H1 (cell line): ENCODE results near the gene DCLK1. TPM values are rescaled to one million over a fixed set of nuclear protein-coding genes. Genes with fewer than 3 reads are reported as not detected.

ENCODE experiments used
- CTCF ChIA-PET: fragments of 300-600 bp; sonication (Branson Sonifier 250); formaldehyde crosslinking; loops from one replicate; lab custom pipeline; 2021; ENCODE audit not compliant: partially characterized antibody; lab: Charles Lee
- POLR2A ChIA-PET: fragments of 300-600 bp; sonication (Branson Sonifier 250); formaldehyde crosslinking; loops from one replicate; lab custom pipeline; 2021; ENCODE audit warnings: inconsistent platforms; ENCODE audit not compliant: partially characterized antibody; lab: Charles Lee
- DNase-seq, 2 experiments: peaks; one replicate each; pipeline versions ENCODE4 v3.0.0 to v3.0.0-alpha.2; 2010 to 2022; ENCODE audit warnings: low spot score in 2 of 2, low read depth in 1 of 2, mixed read lengths in 1 of 2
- FAIRE-seq: peaks from 2 replicates; lab custom pipeline; 2011; peaks lifted over from hg19 to GRCh38; lab: Jason Lieb, UNC
- H2AFZ ChIP-seq: 2 replicates; pipeline ENCODE4 v1.8.1; 2012; ENCODE audit warnings: low read length, inconsistent platforms
- H2AK5ac ChIP-seq: 2 replicates; pipeline ENCODE4 v1.6.1; 2013; ENCODE audit warnings: low read depth, low read length
- H2BK120ac ChIP-seq: replicated peaks from 2 replicates; pipeline ENCODE3; 2013; ENCODE audit warnings: low read depth, low read length, inconsistent platforms
- H2BK12ac ChIP-seq: 2 replicates; pipeline ENCODE4 v1.6.1; 2013; ENCODE audit warnings: low read depth, low read length
- H2BK15ac ChIP-seq: 2 replicates; pipeline ENCODE4 v1.6.1; 2013; ENCODE audit warnings: low read length
- H2BK20ac ChIP-seq: 2 replicates; pipeline ENCODE4 v1.6.1; 2013; ENCODE audit warnings: low read length
- H2BK5ac ChIP-seq: 2 replicates; pipeline ENCODE4 v1.6.1; 2013; ENCODE audit warnings: low read depth, low read length
- H3K14ac ChIP-seq: 2 replicates; pipeline ENCODE4 v1.6.1; 2013; ENCODE audit warnings: inconsistent platforms; ENCODE audit not compliant: insufficient read length
- H3K18ac ChIP-seq: 2 replicates; pipeline ENCODE4 v1.6.1; 2013; ENCODE audit warnings: low read length; ENCODE audit errors: extremely low read depth
- H3K23ac ChIP-seq: 2 replicates; pipeline ENCODE4 v1.6.1; 2013; ENCODE audit warnings: inconsistent platforms; ENCODE audit not compliant: insufficient read length
- H3K23me2 ChIP-seq: 2 replicates; pipeline ENCODE4 v1.6.1; 2013; ENCODE audit warnings: low read depth, low read length
- H3K27ac ChIP-seq: 2 replicates; pipeline ENCODE4 v1.6.1; 2011; ENCODE audit warnings: low read depth, low read length, inconsistent platforms
- H3K27me3 ChIP-seq, 4 experiments: replicated peaks in 1 of 4; 1 replicate in 1 of 4; 2 replicates in 3 of 4; pipeline versions ENCODE4 v1.6.1 to v1.8.1; 2011 to 2013; ENCODE audit warnings: low read length in 3 of 4, mild to moderate bottlenecking in 3 of 4, inconsistent platforms in 2 of 4, mixed read lengths in 2 of 4, moderate library complexity in 1 of 4; ENCODE audit not compliant: control insufficient read depth in 3 of 4, insufficient read depth in 3 of 4; ENCODE audit errors: extremely low read depth in 1 of 4
- H3K36me3 ChIP-seq, 4 experiments: 2 replicates each; pipeline versions ENCODE4 v1.6.1 to v1.8.1; 2011 to 2013; ENCODE audit warnings: mild to moderate bottlenecking in 4 of 4, low read length in 3 of 4, moderate library complexity in 2 of 4, control low read depth in 1 of 4, inconsistent platforms in 1 of 4; ENCODE audit not compliant: insufficient read depth in 4 of 4, control insufficient read depth in 2 of 4
- H3K4ac ChIP-seq: replicated peaks from 2 replicates; pipeline ENCODE3; 2013; ENCODE audit warnings: low read length, low read depth, mixed read lengths, inconsistent platforms; ENCODE audit not compliant: insufficient read length
- H3K4me1 ChIP-seq, 4 experiments: replicated peaks in 1 of 4; 1 replicate in 1 of 4; 2 replicates in 3 of 4; pipeline versions ENCODE4 v1.6.1 to v1.8.1; 2011 to 2013; ENCODE audit warnings: low read length in 3 of 4, inconsistent platforms in 2 of 4, mixed read lengths in 1 of 4; ENCODE audit not compliant: insufficient read depth in 4 of 4, control insufficient read depth in 3 of 4
- H3K4me2 ChIP-seq, 2 experiments: 2 replicates each; pipeline versions ENCODE4 v1.6.1 to v1.8.1; 2011 to 2013; ENCODE audit warnings: low read depth in 2 of 2, low read length in 2 of 2, control low read depth in 1 of 2, inconsistent platforms in 1 of 2, mild to moderate bottlenecking in 1 of 2; ENCODE audit not compliant: insufficient read depth in 1 of 2
- H3K4me3 ChIP-seq, 4 experiments: fragments of 200-600, 300-600 bp in 1 of 4; sonication (generic), shearing (Covaris generic), sonication (Bioruptor Twin) in 1 of 4; 2 replicates each; pipeline versions ENCODE4 v1.5.1 to v1.8.1; 2011 to 2016; ENCODE audit warnings: low read length in 4 of 4, low read depth in 3 of 4, control low read depth in 2 of 4, inconsistent platforms in 2 of 4, mild to moderate bottlenecking in 2 of 4, mixed read lengths in 1 of 4, moderate library complexity in 1 of 4; ENCODE audit not compliant: insufficient read depth in 2 of 4; ENCODE audit errors: extremely low read depth in 1 of 4
- H3K56ac ChIP-seq: replicated peaks from 2 replicates; pipeline ENCODE3; 2013; ENCODE audit warnings: low read depth, mild to moderate bottlenecking, mixed read lengths, low read length, inconsistent platforms; ENCODE audit not compliant: insufficient read length
- H3K79me1 ChIP-seq: 2 replicates; pipeline ENCODE4 v1.6.1; 2013; ENCODE audit warnings: low read depth, low read length, control low read depth
- H3K79me2 ChIP-seq, 2 experiments: 2 replicates each; pipeline versions ENCODE4 v1.6.1 to v1.8.1; 2012 to 2013; ENCODE audit warnings: low read length in 2 of 2, mild to moderate bottlenecking in 2 of 2, inconsistent platforms in 1 of 2; ENCODE audit not compliant: insufficient read depth in 2 of 2, control insufficient read depth in 1 of 2
- H3K9ac ChIP-seq, 4 experiments: replicated peaks in 1 of 4; 1 replicate in 1 of 4; 2 replicates in 3 of 4; pipeline versions ENCODE4 v1.6.1 to v1.8.1; 2011 to 2013; ENCODE audit warnings: low read depth in 3 of 4, low read length in 3 of 4, control low read depth in 2 of 4, mild to moderate bottlenecking in 2 of 4, moderate library complexity in 2 of 4, inconsistent platforms in 1 of 4; ENCODE audit errors: extremely low read depth in 1 of 4
- H3K9me3 ChIP-seq, 2 experiments: 2 replicates each; pipeline versions ENCODE4 v1.6.1 to v1.8.1; 2012 to 2013; ENCODE audit warnings: mild to moderate bottlenecking in 2 of 2, moderate library complexity in 2 of 2, control low read depth in 1 of 2, inconsistent platforms in 1 of 2, low read depth in 1 of 2, low read length in 1 of 2, mixed read lengths in 1 of 2; ENCODE audit not compliant: insufficient read depth in 2 of 2
- H4K20me1 ChIP-seq, 2 experiments: replicated peaks in 1 of 2; 2 replicates each; pipeline versions ENCODE3 to v1.8.1; 2011 to 2013; ENCODE audit warnings: inconsistent platforms in 2 of 2, low read length in 2 of 2, mild to moderate bottlenecking in 1 of 2; ENCODE audit not compliant: insufficient read depth in 2 of 2, control insufficient read depth in 1 of 2
- H4K5ac ChIP-seq: 2 replicates; pipeline ENCODE4 v1.6.1; 2013; ENCODE audit warnings: low read length, low read depth, mixed read lengths, inconsistent platforms; ENCODE audit not compliant: insufficient read length
- H4K8ac ChIP-seq: 2 replicates; pipeline ENCODE4 v1.8.0; 2013; ENCODE audit warnings: mild to moderate bottlenecking, moderate library complexity, low read length, inconsistent platforms; ENCODE audit not compliant: insufficient read depth; ENCODE audit errors: extremely low read depth
- H4K91ac ChIP-seq: replicated peaks from 2 replicates; pipeline ENCODE3; 2013; ENCODE audit warnings: low read length, mixed read lengths, inconsistent platforms; ENCODE audit not compliant: insufficient read length
- CBX8 ChIP-seq: fragments of 300-800, 300-1000 bp; sonication (generic); IDR thresholded peaks from 2 replicates; pipeline ENCODE4 v1.7.1; 2016; ENCODE audit warnings: low read depth, low read length, borderline replicate concordance
- FOSL1 ChIP-seq: IDR thresholded peaks from 2 replicates; pipeline ENCODE4 v1.6.1; 2011; ENCODE audit warnings: mild to moderate bottlenecking, low read depth, low read length, moderate library complexity; ENCODE audit not compliant: insufficient read depth
- PHF8 ChIP-seq: fragments of 200-600 bp; sonication (generic); conservative IDR thresholded peaks from 2 replicates; pipeline ENCODE4 v1.7.1; 2012; ENCODE audit warnings: low read depth, mild to moderate bottlenecking, inconsistent platforms, low read length, moderate library complexity
- TAF1 ChIP-seq: IDR thresholded peaks from 2 replicates; pipeline ENCODE4 v1.6.1; 2011; ENCODE audit warnings: mild to moderate bottlenecking, low read depth, low read length
- TCF12 ChIP-seq: IDR thresholded peaks from 2 replicates; pipeline ENCODE4 v1.6.1; 2011; ENCODE audit warnings: low read depth, mild to moderate bottlenecking, low read length
- WGBS, 2 experiments: shearing (Covaris generic) in 1 of 2; methylation state at CpG; one replicate each; pipeline versions ENCODE4 v1.1.6 to v1.1.7; 2013 to 2015; ENCODE audit warnings: low lambda C conversion rate in 2 of 2, mixed read lengths in 2 of 2, inconsistent platforms in 1 of 2, low coverage in 1 of 2, missing lambda C conversion rate in 1 of 2; ENCODE audit not compliant: insufficient replicate concordance in 2 of 2, insufficient coverage in 1 of 2, insufficient read length in 1 of 2; ENCODE audit errors: extremely low coverage in 1 of 2, missing lambda C conversion rate in 1 of 2; 5-methylcytosine and 5-hydroxymethylcytosine counted together
- polyA plus RNA-seq, 7 experiments: library from polyadenylated mRNA; depleted of rRNA in 3 of 7; stranded (reverse) in 5 of 7; unstranded in 2 of 7; fragments of >200 nt in 5 of 7; fragments of 200-250 nt in 2 of 7; gene quantifications; 1 replicate in 5 of 7; 2 replicates in 1 of 7; 4 replicates in 1 of 7; pipeline versions ENCODE4 v1.2.1 to v1.2.3, GENCODE V29; 2011 to 2013; ENCODE audit warnings: missing spikeins in 2 of 7, mixed read lengths in 2 of 7
- total RNA-seq: library from RNA; stranded (reverse); fragmentation: NEBNext Ultra II Directional; extraction: Animal tissue kit (Norgen Biotek cat#: 25700); gene quantifications from 2 replicates; pipeline ENCODE4 v1.2.1, GENCODE V29; 2021
- TF ChIP-seq, protein P1 (sequence below): IDR thresholded peaks from 2 replicates; pipeline ENCODE4 v1.6.1; 2012; ENCODE audit warnings: low read length, inconsistent platforms

Gene DCLK1
- total and polyA plus RNA-seq, 2 of the 8 experiments (the other 6 are each of a cell fraction or from before 2014, with no cell fraction given): 22.8 to 41.0 TPM

DNA sequence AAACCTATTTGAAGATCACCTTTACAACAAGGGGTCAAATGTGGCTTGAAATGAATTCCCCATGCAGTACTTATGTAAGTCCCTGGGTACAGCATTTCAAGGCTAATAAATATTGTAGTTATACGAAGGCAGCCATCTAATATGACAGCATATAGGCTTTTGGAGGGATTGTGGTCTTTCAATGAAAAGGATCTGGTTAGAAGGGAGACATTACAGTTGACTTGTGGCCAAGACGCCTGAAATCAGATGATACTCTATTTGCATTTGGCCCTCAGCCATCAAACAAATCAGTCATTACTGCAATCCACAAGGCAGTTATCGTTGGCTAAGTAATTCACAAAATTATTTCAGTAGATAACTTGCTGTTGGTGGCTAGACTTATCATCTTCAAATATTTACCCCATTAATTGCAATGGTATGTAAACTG lies 242.7 kb downstream of the DCLK1 start:
- no peak overlapping the region for H3K23ac ChIP-seq
- H3K4me2 ChIP-seq: no peak overlapping the region
- H3K4ac ChIP-seq: no peak overlapping the region
- no peak overlapping the region for H2AFZ ChIP-seq
- H3K4me1 ChIP-seq: peaks cover 0 to 5% (median 3%) of the 10 kb centered on the region in 4 experiments; a peak in 3 of 7 replicates
- H3K27me3 ChIP-seq: no peaks in the 10 kb centered on the region
- no peaks in the 10 kb centered on the region for H3K79me1 ChIP-seq
- no peaks in the 10 kb centered on the region for H3K36me3 ChIP-seq
- no peak overlapping the region for H2BK20ac ChIP-seq
- no peak overlapping the region for H3K9ac ChIP-seq
- DNase-seq: no peak
- no peaks in the 10 kb centered on the region for H4K20me1 ChIP-seq
- no peak overlapping the region for H2BK12ac ChIP-seq
- no peaks in the 10 kb centered on the region for H3K9me3 ChIP-seq
- no peak overlapping the region for H3K4me3 ChIP-seq
- no peak overlapping the region for H3K18ac ChIP-seq
- no peak overlapping the region for H2BK15ac ChIP-seq
- no peak overlapping the region for H3K14ac ChIP-seq
- no peak overlapping the region for H2BK5ac ChIP-seq
- no peak overlapping the region for H3K56ac ChIP-seq
- ChIA-PET CTCF (no interaction called here), POLR2A (no interaction called here)
- TF ChIP-seq, protein P1, sequence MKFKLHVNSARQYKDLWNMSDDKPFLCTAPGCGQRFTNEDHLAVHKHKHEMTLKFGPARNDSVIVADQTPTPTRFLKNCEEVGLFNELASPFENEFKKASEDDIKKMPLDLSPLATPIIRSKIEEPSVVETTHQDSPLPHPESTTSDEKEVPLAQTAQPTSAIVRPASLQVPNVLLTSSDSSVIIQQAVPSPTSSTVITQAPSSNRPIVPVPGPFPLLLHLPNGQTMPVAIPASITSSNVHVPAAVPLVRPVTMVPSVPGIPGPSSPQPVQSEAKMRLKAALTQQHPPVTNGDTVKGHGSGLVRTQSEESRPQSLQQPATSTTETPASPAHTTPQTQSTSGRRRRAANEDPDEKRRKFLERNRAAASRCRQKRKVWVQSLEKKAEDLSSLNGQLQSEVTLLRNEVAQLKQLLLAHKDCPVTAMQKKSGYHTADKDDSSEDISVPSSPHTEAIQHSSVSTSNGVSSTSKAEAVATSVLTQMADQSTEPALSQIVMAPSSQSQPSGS: no peak
- no peak for TF ChIP-seq PHF8
- no peak for TF ChIP-seq TCF12
- TF ChIP-seq TAF1: no peak
- TF ChIP-seq CBX8: no peak
- no peak for TF ChIP-seq FOSL1
- no peaks in the 10 kb centered on the region for H3K79me2 ChIP-seq
- no peak overlapping the region for H4K8ac ChIP-seq
- no peak overlapping the region for H2BK120ac ChIP-seq
- H4K5ac ChIP-seq: no peak overlapping the region
- H3K27ac ChIP-seq: no peak overlapping the region
- H3K23me2 ChIP-seq: no peaks in the 10 kb centered on the region
- FAIRE-seq: no peak
- no peak overlapping the region for H4K91ac ChIP-seq
- no peak overlapping the region for H2AK5ac ChIP-seq
- WGBS, 2 experiments: 91% methylated on average over 3 of the region's 3 CpGs; no CpG with 5 or more reads in 1 of the 2 experiments
